Endothelial cell (in vitro differentiated cells): ENCODE data around the gene HOXC12. TPM values are rescaled to one million over a fixed set of nuclear protein-coding genes. Genes with fewer than 3 reads are reported as not detected.

Experiments used
- DNase-seq: peaks from one replicate; pipeline ENCODE4 v3.0.0; 2021; ENCODE audit warnings: low spot score
- H3K27ac Mint-ChIP-seq: one replicate; pipeline ENCODE4 v1.8.0; 2021; ENCODE audit warnings: mixed read lengths, inconsistent platforms; ENCODE audit not compliant: unreplicated experiment
- H3K27me3 Mint-ChIP-seq: one replicate; pipeline ENCODE4 v1.8.0; 2021; ENCODE audit warnings: mild to moderate bottlenecking, moderate library complexity, mixed read lengths, inconsistent platforms; ENCODE audit not compliant: unreplicated experiment
- H3K36me3 Mint-ChIP-seq: one replicate; pipeline ENCODE4 v1.8.0; 2021; ENCODE audit warnings: mild to moderate bottlenecking, low read depth, mixed read lengths, inconsistent platforms; ENCODE audit not compliant: unreplicated experiment
- H3K4me1 Mint-ChIP-seq: one replicate; pipeline ENCODE4 v1.8.0; 2021; ENCODE audit warnings: mild to moderate bottlenecking, mixed read lengths, inconsistent platforms; ENCODE audit not compliant: unreplicated experiment
- H3K4me3 Mint-ChIP-seq: one replicate; pipeline ENCODE4 v1.8.0; 2021; ENCODE audit warnings: mild to moderate bottlenecking, mixed read lengths, inconsistent platforms; ENCODE audit not compliant: unreplicated experiment
- H3K9me3 Mint-ChIP-seq: one replicate; pipeline ENCODE4 v1.8.0; 2021; ENCODE audit warnings: mixed read lengths, inconsistent platforms; ENCODE audit not compliant: unreplicated experiment
- total RNA-seq: library from RNA; stranded (reverse); fragmentation: NEBNext Ultra II Directional; extraction: Animal tissue kit (Norgen Biotek cat#: 25700); gene quantifications from one replicate; pipeline ENCODE4 v1.2.1, GENCODE V29; 2021; ENCODE audit not compliant: unreplicated experiment
- TF ChIP-seq, protein P1 (sequence below): fragments of 200-600 bp; sonication (generic); IDR thresholded peaks from one replicate; pipeline ENCODE4 v1.5.0; 2021; ENCODE audit warnings: antibody characterized with exemption; ENCODE audit not compliant: unreplicated experiment

The HOXC12 gene
- total RNA-seq, 1 donor from 2014 or later = 1.3 TPM

GRCh38 chr12:53931844-53932581 lies 22.7 kb upstream of the HOXC12 start:
- Mint-ChIP-seq H3K9me3 (no peaks in the 10 kb centered on the region), H3K4me3 (no peak overlapping the region), H3K4me1 (peaks cover 27% of the 10 kb centered on the region), H3K27me3 (peaks cover 40% of the 10 kb centered on the region), H3K27ac (no peak overlapping the region), H3K36me3 (peaks cover 5% of the 10 kb centered on the region)
- TF ChIP-seq, protein P1, sequence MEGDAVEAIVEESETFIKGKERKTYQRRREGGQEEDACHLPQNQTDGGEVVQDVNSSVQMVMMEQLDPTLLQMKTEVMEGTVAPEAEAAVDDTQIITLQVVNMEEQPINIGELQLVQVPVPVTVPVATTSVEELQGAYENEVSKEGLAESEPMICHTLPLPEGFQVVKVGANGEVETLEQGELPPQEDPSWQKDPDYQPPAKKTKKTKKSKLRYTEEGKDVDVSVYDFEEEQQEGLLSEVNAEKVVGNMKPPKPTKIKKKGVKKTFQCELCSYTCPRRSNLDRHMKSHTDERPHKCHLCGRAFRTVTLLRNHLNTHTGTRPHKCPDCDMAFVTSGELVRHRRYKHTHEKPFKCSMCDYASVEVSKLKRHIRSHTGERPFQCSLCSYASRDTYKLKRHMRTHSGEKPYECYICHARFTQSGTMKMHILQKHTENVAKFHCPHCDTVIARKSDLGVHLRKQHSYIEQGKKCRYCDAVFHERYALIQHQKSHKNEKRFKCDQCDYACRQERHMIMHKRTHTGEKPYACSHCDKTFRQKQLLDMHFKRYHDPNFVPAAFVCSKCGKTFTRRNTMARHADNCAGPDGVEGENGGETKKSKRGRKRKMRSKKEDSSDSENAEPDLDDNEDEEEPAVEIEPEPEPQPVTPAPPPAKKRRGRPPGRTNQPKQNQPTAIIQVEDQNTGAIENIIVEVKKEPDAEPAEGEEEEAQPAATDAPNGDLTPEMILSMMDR = no peak
- DNase-seq = no peak

DNA sequence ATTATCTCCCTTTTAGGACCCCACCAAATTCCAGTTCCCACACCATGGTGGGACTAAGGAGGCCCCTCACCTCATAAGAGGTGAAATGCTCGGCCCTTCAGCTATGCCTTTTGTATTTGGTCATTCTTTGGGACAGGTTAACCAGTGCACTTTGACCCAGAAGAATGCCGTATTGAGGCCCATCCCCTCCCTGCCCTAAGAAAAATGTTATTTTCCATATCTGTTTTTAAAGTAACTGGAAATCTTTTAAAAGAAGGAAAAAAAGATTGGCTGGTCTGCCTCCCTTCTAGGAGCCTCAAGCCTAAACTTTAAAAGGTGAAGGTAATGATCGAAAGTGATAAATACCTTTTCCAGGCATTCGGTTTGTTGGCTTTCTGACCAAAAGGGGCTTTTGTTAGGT lies 21.8 kb upstream of the HOXC12 start:
- H3K27ac Mint-ChIP-seq = no peak overlapping the region
- H3K4me3 Mint-ChIP-seq = no peak overlapping the region
- H3K27me3 Mint-ChIP-seq = peaks cover 40% of the 10 kb centered on the region
- peaks cover 5% of the 10 kb centered on the region for H3K36me3 Mint-ChIP-seq
- TF ChIP-seq, protein P1 = no peak
- H3K4me1 Mint-ChIP-seq = peaks cover 26% of the 10 kb centered on the region
- no peak for DNase-seq
- H3K9me3 Mint-ChIP-seq = no peaks in the 10 kb centered on the region

- H3K4me1 Mint-ChIP-seq = peaks cover 17% of the 10 kb centered on the region
- H3K4me3 Mint-ChIP-seq = no peak overlapping the region
- H3K27ac Mint-ChIP-seq = no peak overlapping the region
- H3K36me3 Mint-ChIP-seq = peaks cover 8% of the 10 kb centered on the region
- DNase-seq = no peak
- peaks cover 38% of the 10 kb centered on the region for H3K27me3 Mint-ChIP-seq
- TF ChIP-seq, protein P1 = no peak
- no peaks in the 10 kb centered on the region for H3K9me3 Mint-ChIP-seq
Measured at GRCh38 chr12:53935383-53936341, 19.0 kb upstream of the HOXC12 start.

GRCh38 chr12:53937099-53937498 lies 17.6 kb upstream of the HOXC12 start:
- H3K9me3 Mint-ChIP-seq = no peaks in the 10 kb centered on the region
- no peak overlapping the region for H3K27ac Mint-ChIP-seq
- DNase-seq = no peak
- H3K4me1 Mint-ChIP-seq = peaks cover 17% of the 10 kb centered on the region
- peaks cover 42% of the 10 kb centered on the region for H3K27me3 Mint-ChIP-seq
- H3K36me3 Mint-ChIP-seq = peaks cover 8% of the 10 kb centered on the region
- TF ChIP-seq, protein P1 = no peak
- H3K4me3 Mint-ChIP-seq = no peak overlapping the region
